SU-DHL-6 (cell line): ENCODE results near the gene EDAR.

Experiments
- EZH2phosphoT487 ChIP-seq: fragments of 200-600 bp; sonication (generic), shearing (Covaris generic); conservative IDR thresholded peaks from 2 replicates; pipeline ENCODE4 v1.6.1; 2018; ENCODE audit warnings: mild to moderate bottlenecking, antibody characterized with exemption, low read length, moderate library complexity, mixed read lengths
- TF ChIP-seq, protein P1 (sequence below): fragments of 200-600 bp; sonication (generic); IDR thresholded peaks from one replicate; pipeline ENCODE4 v1.5.1; 2017; ENCODE audit warnings: antibody characterized with exemption, mild to moderate bottlenecking, low read length, moderate library complexity; ENCODE audit not compliant: insufficient read depth, poor library complexity, severe bottlenecking

DNA sequence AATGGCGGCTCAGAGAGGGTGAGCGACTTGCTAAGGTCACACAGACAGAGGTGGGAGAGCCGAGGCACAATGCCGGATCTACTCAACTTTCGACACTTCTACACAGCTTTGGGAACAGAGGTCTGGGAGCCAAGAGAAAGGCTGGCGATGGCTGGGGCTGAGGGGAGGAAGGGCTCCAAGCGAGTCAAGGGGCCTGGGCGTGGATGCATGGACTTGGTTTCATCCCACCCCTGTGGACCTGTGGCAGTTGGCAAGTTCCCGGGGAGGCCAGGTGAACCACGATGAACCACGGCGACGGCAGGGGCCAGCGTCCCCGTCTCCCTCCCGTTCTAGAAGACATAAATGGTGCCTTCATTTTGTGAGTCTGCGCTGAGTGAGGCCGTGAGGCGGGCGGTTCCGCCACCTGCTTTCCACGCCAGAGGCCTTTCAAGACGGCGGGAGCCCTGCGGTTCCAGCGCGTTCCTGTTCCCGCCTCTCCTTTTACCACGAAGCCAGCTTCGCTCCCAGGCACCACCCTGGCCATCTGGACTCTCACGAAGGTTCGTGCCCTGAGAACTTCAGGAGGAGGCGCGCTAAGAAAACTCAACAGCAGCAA, 46.7 kb downstream of the EDAR start:
- TF ChIP-seq, protein P1, sequence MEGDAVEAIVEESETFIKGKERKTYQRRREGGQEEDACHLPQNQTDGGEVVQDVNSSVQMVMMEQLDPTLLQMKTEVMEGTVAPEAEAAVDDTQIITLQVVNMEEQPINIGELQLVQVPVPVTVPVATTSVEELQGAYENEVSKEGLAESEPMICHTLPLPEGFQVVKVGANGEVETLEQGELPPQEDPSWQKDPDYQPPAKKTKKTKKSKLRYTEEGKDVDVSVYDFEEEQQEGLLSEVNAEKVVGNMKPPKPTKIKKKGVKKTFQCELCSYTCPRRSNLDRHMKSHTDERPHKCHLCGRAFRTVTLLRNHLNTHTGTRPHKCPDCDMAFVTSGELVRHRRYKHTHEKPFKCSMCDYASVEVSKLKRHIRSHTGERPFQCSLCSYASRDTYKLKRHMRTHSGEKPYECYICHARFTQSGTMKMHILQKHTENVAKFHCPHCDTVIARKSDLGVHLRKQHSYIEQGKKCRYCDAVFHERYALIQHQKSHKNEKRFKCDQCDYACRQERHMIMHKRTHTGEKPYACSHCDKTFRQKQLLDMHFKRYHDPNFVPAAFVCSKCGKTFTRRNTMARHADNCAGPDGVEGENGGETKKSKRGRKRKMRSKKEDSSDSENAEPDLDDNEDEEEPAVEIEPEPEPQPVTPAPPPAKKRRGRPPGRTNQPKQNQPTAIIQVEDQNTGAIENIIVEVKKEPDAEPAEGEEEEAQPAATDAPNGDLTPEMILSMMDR = no peak
- TF ChIP-seq EZH2phosphoT487 = no peak
